Stomach (tissue), 4 donors: ENCODE results near the gene CDK9.

Source experiments
- CTCF ChIP-seq, 7 experiments: fragments of 450-650 bp in 4 of 7; fragments of 200-600 bp in 3 of 7; sonication (generic) in 3 of 7; IDR thresholded peaks; one replicate each; pipeline ENCODE4 v1.5.1; 2016 to 2019; ENCODE audit warnings: antibody characterized with exemption in 7 of 7, control low read depth in 2 of 7, mild to moderate bottlenecking in 1 of 7
- EP300 ChIP-seq: sonication (generic); formaldehyde crosslinking; IDR thresholded peaks from one replicate; pipeline ENCODE4 v1.6.1; 2017; ENCODE audit warnings: antibody characterized with exemption
- POLR2A ChIP-seq, 4 donors: fragments of 450-650 bp; IDR thresholded peaks; one replicate each; pipeline ENCODE4 v1.6.1; 2016; ENCODE audit warnings: antibody characterized with exemption in 4 of 4, control low read depth in 2 of 4, mild to moderate bottlenecking in 1 of 4, moderate library complexity in 1 of 4
- POLR2AphosphoS5 ChIP-seq, 3 donors: sonication (generic); formaldehyde crosslinking; IDR thresholded peaks; one replicate each; pipeline ENCODE4 v1.6.1; 2016; ENCODE audit warnings: antibody characterized with exemption in 3 of 3

GRCh38 chr9:127816362-127816725 is 30.5 kb downstream of the CDK9 start:
- TF ChIP-seq CTCF (IDR thresholded peaks at IDR 0.05) = no peak
- no peak for TF ChIP-seq POLR2AphosphoS5 (IDR thresholded peaks at IDR 0.05)
- no peak for TF ChIP-seq EP300
- TF ChIP-seq POLR2A (IDR thresholded peaks at IDR 0.05) = no peak
